Activated CD4-positive, alpha-beta T cell treated with anti-CD3 and anti-CD28 coated beads for 36 hours (primary cell): ENCODE results near the gene TAF1B. TPM values are rescaled to one million over a fixed set of nuclear protein-coding genes. Genes with fewer than 3 reads are reported as not detected.
"Not testable (repeated sequence)": the region's sequence is repeated elsewhere in the genome, so short reads cannot be mapped to it uniquely, and the experiment has no call there.

Experiments used
- ATAC-seq: fragments of 200-7000 bp; cut with Tn5 transposase; one replicate; pipeline ENCODE4 v1.10.0; 2021; ENCODE audit warnings: mild to moderate bottlenecking, moderate library complexity
- CTCF ChIA-PET: fragments of 350-600 bp; sonication (Branson Sonifier 250); formaldehyde crosslinking; loops from one replicate; lab custom pipeline; 2021; ENCODE audit warnings: antibody characterized with exemption; lab: Charles Lee
- POLR2A ChIA-PET: fragments of 350-600 bp; sonication (Branson Sonifier 250); formaldehyde crosslinking; loops from one replicate; lab custom pipeline; 2021; ENCODE audit warnings: antibody characterized with exemption, inconsistent platforms; lab: Charles Lee
- DNase-seq: peaks from one replicate; pipeline ENCODE4 v3.0.0-alpha.2; 2020
- H3K27ac Mint-ChIP-seq: one replicate; pipeline ENCODE4 v1.8.0; 2021; ENCODE audit warnings: mixed read lengths
- H3K27me3 Mint-ChIP-seq: one replicate; pipeline ENCODE4 v1.8.0; 2021; ENCODE audit warnings: mixed read lengths
- H3K36me3 Mint-ChIP-seq: one replicate; pipeline ENCODE4 v1.8.0; 2021; ENCODE audit warnings: low read depth, mixed read lengths
- H3K4me1 Mint-ChIP-seq: one replicate; pipeline ENCODE4 v1.8.0; 2021; ENCODE audit warnings: mixed read lengths
- H3K4me3 Mint-ChIP-seq: one replicate; pipeline ENCODE4 v1.8.0; 2021; ENCODE audit warnings: mild to moderate bottlenecking, moderate library complexity, mixed read lengths
- H3K9me3 Mint-ChIP-seq: one replicate; pipeline ENCODE4 v1.8.0; 2021; ENCODE audit warnings: low read depth, mixed read lengths
- intact Hi-C, 2 experiments: fragments of 100-400 bp; cut with DNase I in 1 of 2; cut with micrococcal nuclease in 1 of 2; formaldehyde crosslinking; loops; one replicate each; pipeline versions ENCODE4 v1.14.2 to v1.15.1; 2022 to 2024; cut with DNase I, micrococcal nuclease
- total RNA-seq, 2 experiments: library from RNA; stranded (reverse); gene quantifications; one replicate each; pipeline ENCODE4 v1.2.3, GENCODE V29; 2021

Gene TAF1B
- total RNA-seq, 2 experiments from 2014 or later = 28.7 to 28.8 TPM

DNA sequence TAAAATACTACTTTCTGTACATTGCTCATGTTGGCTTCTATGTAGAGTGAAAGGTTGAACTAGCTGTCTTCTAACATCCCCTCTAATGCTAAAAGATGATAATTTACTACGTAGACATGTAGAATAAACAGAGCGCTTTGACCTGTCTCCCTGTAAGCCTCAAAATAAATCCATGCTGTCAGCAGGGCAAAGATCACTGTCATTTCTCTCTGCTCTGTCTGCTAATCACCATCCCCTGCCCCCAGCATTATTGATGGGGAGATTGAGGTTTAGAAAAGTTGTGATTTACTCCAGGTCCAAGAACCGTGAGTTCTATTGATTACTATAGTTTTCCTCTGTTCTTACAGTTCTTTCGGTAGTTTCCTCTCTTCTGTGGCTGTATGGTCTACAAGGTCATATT, 69.2 kb downstream of the TAF1B start:
- no peak for DNase-seq
- ChIA-PET CTCF (no interaction called here), POLR2A (no interaction called here)
- no peaks in the 10 kb centered on the region for H3K27me3 Mint-ChIP-seq
- no peak overlapping the region for H3K27ac Mint-ChIP-seq
- H3K9me3 Mint-ChIP-seq = no peaks in the 10 kb centered on the region
- H3K4me1 Mint-ChIP-seq = peaks cover 11% of the 10 kb centered on the region
- no peak overlapping the region for H3K4me3 Mint-ChIP-seq
- intact Hi-C loops = no loop called here
- ATAC-seq = no peak
- peaks cover 20% of the 10 kb centered on the region for H3K36me3 Mint-ChIP-seq

DNA sequence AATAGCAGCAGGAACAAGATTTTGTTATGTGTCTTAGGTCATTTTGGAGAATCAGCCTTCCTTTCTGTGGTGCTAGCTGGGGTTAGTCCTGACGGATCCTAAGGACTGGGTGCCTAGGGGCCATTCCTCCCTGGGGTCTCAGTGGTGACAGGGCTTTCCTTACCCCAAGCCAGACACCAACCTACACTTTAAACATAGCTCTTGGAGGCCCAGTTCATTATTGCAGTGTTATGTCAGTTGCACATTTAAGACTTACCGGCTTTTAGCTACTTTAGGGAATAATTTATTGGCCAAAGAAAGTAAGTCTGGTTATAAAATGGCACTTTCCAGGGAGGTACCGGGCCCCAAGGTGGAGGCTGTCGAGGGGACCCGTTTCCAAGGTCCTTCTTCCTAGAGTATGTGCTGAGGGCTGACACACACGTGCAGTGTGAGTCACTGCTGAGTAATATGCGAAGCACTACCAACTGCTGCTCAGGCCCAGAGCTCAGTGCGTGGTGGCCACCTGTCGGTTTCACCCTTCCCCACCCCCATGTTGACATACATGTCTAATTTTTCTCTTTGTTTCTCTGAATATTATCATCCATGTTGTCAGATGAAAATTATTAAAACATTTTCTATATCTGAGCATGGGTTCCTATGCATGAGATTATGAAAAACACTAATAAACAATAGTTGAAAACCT, 71.3 kb downstream of the TAF1B start:
- Mint-ChIP-seq H3K4me1 (peaks cover 10% of the 10 kb centered on the region), H3K27ac (no peak overlapping the region), H3K4me3 (no peak overlapping the region), H3K27me3 (no peaks in the 10 kb centered on the region), H3K36me3 (peaks cover 20% of the 10 kb centered on the region), H3K9me3 (no peaks in the 10 kb centered on the region)
- ChIA-PET POLR2A (no interaction called here), CTCF (interaction anchor here (0.7 to 2.4 kb wide), 7 partner anchors 13 to 211 kb away, joined by 3 to 15 read pairs (median 4); no protein-coding TSS in a partner anchor)
- ATAC-seq (peak; percentile 100), DNase-seq (peak; percentile 79)
- intact Hi-C loops = loop anchor here (1.0 to 2.0 kb wide), 4 partner anchors 18 to 101 kb away; partner anchors contain the start of gene TAF1B (in 1 of the 2)

DNA sequence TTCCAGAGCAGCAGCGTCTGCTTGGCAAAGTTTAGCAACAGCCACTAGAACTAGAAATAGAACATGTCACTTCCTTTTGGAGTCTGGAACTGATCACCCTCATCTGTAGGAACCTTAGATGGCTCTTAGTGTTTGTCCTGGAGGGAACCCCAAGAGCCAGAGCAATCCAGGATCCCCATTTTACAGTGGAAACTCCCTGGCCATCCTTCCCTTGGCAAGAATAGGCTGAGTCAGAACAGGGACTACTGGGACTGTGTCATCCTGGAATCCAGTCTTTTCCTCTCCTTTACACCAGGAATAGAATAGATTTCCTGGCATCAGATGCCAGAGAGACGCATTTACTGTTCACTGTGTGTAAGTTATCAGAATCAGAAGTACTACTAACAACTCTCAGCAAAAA, 75.0 kb downstream of the TAF1B start:
- Mint-ChIP-seq H3K27me3 (no peaks in the 10 kb centered on the region), H3K9me3 (no peaks in the 10 kb centered on the region), H3K36me3 (peaks cover 21% of the 10 kb centered on the region), H3K4me1 (peaks cover 10% of the 10 kb centered on the region), H3K4me3 (no peak overlapping the region), H3K27ac (no peak overlapping the region)
- ChIA-PET CTCF (no interaction called here), POLR2A (no interaction called here)
- ATAC-seq (no peak), DNase-seq (no peak)
- intact Hi-C loops = no loop called here

DNA sequence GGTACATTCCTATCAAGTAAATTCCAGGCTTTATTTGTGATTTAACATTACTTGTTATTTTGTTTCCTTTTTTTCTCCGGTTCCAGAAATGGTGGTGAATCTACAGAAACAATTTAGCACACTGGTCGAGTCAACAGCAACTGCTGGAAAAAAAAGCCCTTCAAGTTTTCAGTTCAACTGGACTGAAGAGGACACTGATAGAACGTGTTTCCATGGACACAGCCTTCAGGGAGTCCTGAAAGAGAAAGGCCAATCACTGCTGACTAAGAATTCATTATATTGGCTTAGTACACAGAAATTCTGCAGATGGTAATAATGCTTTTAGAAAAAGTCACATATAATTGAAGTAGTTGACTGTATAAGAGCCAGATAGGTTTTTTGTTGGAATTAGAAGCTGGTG, 76.2 kb downstream of the TAF1B start:
- Mint-ChIP-seq H3K4me1 (peaks cover 3% of the 10 kb centered on the region), H3K27ac (no peak overlapping the region), H3K9me3 (no peaks in the 10 kb centered on the region), H3K4me3 (no peak overlapping the region), H3K36me3 (peaks cover 13% of the 10 kb centered on the region), H3K27me3 (no peaks in the 10 kb centered on the region)
- ATAC-seq (no peak), DNase-seq (no peak)
- ChIA-PET CTCF (no interaction called here), POLR2A (no interaction called here)
- intact Hi-C loops = no loop called here

DNA sequence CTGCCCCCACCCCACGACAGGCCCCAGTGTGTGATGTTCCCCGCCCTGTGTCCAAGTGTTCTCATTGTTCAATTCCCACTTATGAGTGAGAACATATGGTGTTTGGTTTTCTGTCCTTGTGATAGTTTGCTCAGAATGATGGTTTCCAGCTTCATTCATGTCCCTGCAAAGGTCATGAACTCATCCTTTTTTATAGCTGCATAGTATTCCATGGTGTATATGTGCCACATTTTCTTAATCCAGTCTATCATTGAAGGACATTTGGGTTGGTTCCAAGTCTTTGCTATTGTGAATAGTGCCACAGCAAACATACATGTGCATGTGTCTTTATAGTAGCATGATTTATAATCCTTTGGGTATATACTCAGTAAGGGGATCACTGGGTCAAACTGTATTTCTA, 83.7 kb downstream of the TAF1B start:
- POLR2A ChIA-PET, ATAC-seq, H3K4me1 Mint-ChIP-seq, H3K27me3 Mint-ChIP-seq, intact Hi-C loops, H3K9me3 Mint-ChIP-seq, DNase-seq, H3K27ac Mint-ChIP-seq, CTCF ChIA-PET, H3K4me3 Mint-ChIP-seq: not testable (repeated sequence)
- peaks cover 42% of the 10 kb centered on the region for H3K36me3 Mint-ChIP-seq

DNA sequence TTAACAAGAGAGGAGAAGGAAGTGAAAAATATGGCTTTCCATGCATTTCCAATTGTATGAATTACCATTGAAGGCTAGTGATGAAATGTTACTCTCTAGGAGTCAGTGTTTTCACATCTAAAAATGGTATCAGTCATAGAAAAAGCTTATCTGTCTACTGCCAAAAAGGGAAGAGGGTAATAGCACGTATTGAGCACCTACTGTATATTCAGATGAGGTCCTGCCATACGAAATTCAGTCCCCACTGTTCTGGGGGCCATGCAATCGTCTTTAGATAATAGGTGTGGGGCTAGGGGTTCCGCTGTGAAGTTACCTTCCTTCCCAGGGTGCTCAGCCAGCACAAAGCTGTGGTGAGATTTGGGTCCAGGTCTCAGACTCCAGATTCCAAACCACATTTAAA, 94.0 kb downstream of the TAF1B start:
- CTCF ChIA-PET = interaction anchor here (1.0 kb wide), 1 partner anchor 312 kb away, joined by 4 read pairs; no protein-coding TSS in a partner anchor

DNA sequence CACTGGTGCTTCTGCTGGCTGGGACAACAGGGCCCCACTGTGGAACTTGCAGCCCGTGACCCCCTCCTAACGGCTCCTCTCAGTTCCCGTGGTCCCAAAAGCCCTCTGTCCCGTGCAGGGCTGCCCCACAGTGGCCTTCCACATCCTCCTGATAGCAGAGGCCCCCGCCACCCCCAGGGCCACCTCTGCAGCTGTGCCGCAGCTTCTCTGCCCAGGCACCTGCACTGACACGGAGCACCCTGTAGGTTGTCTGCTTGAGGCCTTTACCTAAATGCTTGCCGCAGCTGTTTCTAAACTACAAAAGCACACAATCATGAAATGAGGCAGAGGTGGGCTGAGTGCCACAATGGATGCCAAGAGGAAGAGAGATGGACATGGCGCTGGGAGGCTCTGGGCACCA, 94.7 kb downstream of the TAF1B start:
- POLR2A ChIA-PET = no interaction called here
- H3K36me3 Mint-ChIP-seq = peaks cover 9% of the 10 kb centered on the region
- ATAC-seq (no peak), DNase-seq (no peak)
- no peaks in the 10 kb centered on the region for H3K27me3 Mint-ChIP-seq
- CTCF ChIA-PET = no interaction called here
- H3K9me3 Mint-ChIP-seq = no peaks in the 10 kb centered on the region
- peaks cover 3% of the 10 kb centered on the region for H3K4me1 Mint-ChIP-seq
- no peak overlapping the region for H3K4me3 Mint-ChIP-seq
- intact Hi-C loops = no loop called here
- no peak overlapping the region for H3K27ac Mint-ChIP-seq

More for the DNA sequence above, 94.0 kb downstream of the TAF1B start:
- intact Hi-C loops = no loop called here
- H3K36me3 Mint-ChIP-seq = peaks cover 12% of the 10 kb centered on the region
- no peaks in the 10 kb centered on the region for H3K9me3 Mint-ChIP-seq
- peaks cover 3% of the 10 kb centered on the region for H3K4me1 Mint-ChIP-seq
- no peak for ATAC-seq
- DNase-seq = no peak
- no peak overlapping the region for H3K27ac Mint-ChIP-seq
- no peak overlapping the region for H3K4me3 Mint-ChIP-seq
- no peaks in the 10 kb centered on the region for H3K27me3 Mint-ChIP-seq
- POLR2A ChIA-PET = no interaction called here

DNA sequence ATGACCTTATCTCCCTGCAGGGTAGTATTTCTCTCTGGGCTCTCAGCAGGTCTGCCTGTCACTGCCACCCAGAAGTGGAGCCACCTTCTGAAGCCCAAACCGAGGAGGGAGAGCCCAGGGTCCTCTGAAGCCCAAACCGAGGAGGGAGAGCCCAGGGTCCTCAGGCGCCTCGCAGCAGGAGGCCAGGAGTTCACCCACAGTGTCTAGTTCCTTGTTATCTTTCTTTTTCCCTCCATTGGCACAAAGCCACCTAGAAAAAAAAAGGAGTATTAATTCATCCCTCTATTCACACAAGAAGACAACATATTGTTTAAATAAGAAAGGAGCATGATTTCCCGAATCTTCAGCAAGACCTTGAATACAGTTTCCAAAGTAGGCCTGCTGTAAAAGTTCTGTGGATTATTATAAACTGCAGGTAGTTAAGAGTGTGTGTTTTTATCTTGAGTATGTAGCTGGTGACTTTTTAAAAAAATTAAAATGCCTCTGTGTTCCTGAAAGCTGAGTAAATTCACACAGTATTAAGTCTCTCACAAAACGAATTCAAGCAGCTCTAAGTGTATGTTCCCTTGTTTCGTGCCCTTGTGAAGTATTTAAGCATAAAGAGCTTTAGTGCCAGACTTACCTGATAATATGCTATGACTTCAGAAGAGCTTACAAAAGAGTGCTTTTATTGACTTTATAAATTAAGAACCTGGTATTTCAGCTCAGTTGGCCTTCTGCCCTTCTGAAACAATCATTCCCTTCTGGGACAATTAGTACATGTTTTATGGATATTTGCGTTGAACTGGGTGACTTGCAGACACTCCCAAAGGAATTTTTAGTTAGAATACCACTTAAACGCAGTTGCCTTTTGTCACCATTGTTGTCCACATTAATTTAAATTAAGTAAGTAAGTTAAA, 96.6 kb downstream of the TAF1B start:
- H3K4me1 Mint-ChIP-seq = peaks cover 3% of the 10 kb centered on the region
- H3K27ac Mint-ChIP-seq = no peak overlapping the region
- no peak overlapping the region for H3K4me3 Mint-ChIP-seq
- no peaks in the 10 kb centered on the region for H3K27me3 Mint-ChIP-seq
- intact Hi-C loops = no loop called here
- CTCF ChIA-PET = interaction anchor here (0.9 to 1.4 kb wide), 3 partner anchors 16 to 109 kb away, joined by 3 to 8 read pairs (median 3); no protein-coding TSS in a partner anchor
- POLR2A ChIA-PET = no interaction called here
- no peaks in the 10 kb centered on the region for H3K9me3 Mint-ChIP-seq
- H3K36me3 Mint-ChIP-seq = peaks cover 3% of the 10 kb centered on the region
- no peak for ATAC-seq
- no peak for DNase-seq

DNA sequence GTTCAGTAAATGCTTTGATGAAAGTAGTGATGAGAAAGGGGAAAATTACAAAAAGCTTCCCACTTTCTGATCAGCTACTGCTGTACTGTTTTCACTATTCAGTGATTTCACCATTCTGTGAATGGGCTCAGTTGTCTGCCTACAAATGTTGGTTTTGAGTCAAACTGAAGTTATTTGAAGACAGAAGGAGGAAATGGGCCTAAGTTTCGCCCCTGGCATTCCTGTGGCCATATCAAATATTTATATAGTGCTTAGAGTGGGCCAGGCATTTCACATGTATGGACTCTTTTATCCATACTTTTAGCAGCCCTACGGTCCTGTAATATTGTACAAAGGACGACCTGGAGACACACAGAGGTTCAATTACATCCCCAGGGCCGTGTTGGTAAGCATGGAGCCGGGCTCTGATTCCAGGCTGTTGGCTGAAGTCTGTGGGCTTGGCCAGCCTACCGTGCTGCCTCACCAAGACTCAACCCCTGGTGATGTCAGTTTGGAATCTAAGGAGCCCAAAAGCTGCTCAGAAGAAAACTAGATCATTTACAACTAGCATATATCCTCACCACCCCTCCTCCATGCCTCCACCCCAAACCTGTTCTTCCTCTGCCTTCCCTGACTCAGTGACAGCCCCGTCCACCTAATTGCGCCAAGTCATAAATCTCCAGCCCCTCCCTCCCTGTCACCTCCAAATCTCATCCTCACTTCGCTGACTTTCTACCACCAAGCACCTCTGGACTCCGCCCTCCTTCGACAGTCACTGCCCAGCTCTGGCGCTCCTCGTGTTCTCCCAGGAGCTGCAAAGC, 98.1 kb downstream of the TAF1B start:
- no peak for ATAC-seq
- H3K27ac Mint-ChIP-seq = no peak overlapping the region
- H3K27me3 Mint-ChIP-seq = peaks cover 9% of the 10 kb centered on the region

DNA sequence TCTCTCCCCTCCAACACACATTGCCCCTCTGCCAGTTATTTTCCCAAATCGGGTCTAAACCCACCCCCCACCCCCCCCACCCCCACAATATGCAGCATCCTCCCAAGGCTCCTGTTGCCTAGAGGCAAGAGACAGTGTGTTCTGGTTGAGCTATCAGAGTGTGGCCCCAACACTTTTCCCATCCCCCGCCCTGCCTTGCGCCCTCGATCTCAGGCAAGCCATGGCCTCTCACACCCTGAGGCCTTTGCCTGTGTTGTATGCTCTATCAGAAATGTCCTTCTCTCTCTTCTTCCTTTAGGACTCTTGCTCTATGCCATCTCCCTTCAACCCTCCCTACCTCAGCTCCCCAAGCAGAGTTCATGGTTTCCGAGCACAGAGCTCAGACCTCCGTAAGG, 98.7 kb downstream of the TAF1B start:
- DNase-seq = no peak
- POLR2A ChIA-PET = no interaction called here
- CTCF ChIA-PET = interaction anchor here (0.6 to 0.9 kb wide), 2 partner anchors 12 to 122 kb away, joined by 3 to 4 read pairs; no protein-coding TSS in a partner anchor
- H3K4me1 Mint-ChIP-seq = peaks cover 3% of the 10 kb centered on the region
- ATAC-seq = no peak
- H3K9me3 Mint-ChIP-seq = no peaks in the 10 kb centered on the region
- peaks cover 9% of the 10 kb centered on the region for H3K27me3 Mint-ChIP-seq
- intact Hi-C loops = no loop called here
- H3K36me3 Mint-ChIP-seq = no peaks in the 10 kb centered on the region
- H3K4me3 Mint-ChIP-seq = no peak overlapping the region
- no peak overlapping the region for H3K27ac Mint-ChIP-seq

More for the DNA sequence above, 98.1 kb downstream of the TAF1B start:
- POLR2A ChIA-PET = no interaction called here
- CTCF ChIA-PET = interaction anchor here (0.6 to 0.9 kb wide), 2 partner anchors 11 to 121 kb away, joined by 3 to 4 read pairs; no protein-coding TSS in a partner anchor
- Mint-ChIP-seq H3K9me3 (no peaks in the 10 kb centered on the region), H3K36me3 (no peaks in the 10 kb centered on the region), H3K4me1 (peaks cover 3% of the 10 kb centered on the region), H3K4me3 (no peak overlapping the region)
- intact Hi-C loops = no loop called here
- no peak for DNase-seq

DNA sequence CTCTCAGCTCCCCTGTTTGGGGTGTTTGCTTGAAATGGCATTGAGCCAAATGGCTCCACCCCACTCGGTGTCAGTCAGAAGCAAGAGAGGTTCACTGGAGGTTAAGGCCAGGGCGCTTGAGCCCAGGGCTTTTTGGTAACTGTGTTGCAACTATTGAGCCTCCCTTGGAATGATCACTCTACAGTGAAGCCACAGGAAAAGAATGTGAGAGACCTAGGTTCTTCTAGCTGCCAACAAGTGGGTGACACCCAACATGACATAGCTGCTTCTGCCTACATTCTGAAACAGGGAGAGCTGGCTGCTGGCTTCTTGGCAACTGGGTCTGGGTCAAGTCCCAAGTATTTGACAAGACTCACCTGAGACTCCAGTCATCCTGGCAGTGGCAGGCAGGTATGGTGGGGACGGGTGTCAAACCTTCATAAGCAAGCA, 101.1 kb downstream of the TAF1B start:
- H3K4me1 Mint-ChIP-seq = peaks cover 3% of the 10 kb centered on the region
- POLR2A ChIA-PET = no interaction called here
- no peaks in the 10 kb centered on the region for H3K36me3 Mint-ChIP-seq
- intact Hi-C loops = no loop called here
- H3K27ac Mint-ChIP-seq = no peak overlapping the region
- no peaks in the 10 kb centered on the region for H3K9me3 Mint-ChIP-seq
- H3K27me3 Mint-ChIP-seq = peaks cover 19% of the 10 kb centered on the region
- H3K4me3 Mint-ChIP-seq = no peak overlapping the region
- no peak for DNase-seq
- CTCF ChIA-PET = interaction anchor here (1.0 to 2.1 kb wide), 3 partner anchors 10 to 104 kb away, joined by 3 to 9 read pairs (median 6); no protein-coding TSS in a partner anchor
- no peak for ATAC-seq
